H9 (cell line): Measurements from ENCODE around the gene KLK10. TPM values are rescaled to one million over a fixed set of nuclear protein-coding genes. Genes with fewer than 3 reads are reported as not detected.
A peak's percentile ranks its signal among the peaks of the same experiment; 100 is the strongest.

Experiments used
- DNase-seq: peaks from one replicate; pipeline ENCODE4 v3.0.0-alpha.2; 2017
- H2AFZ ChIP-seq: one replicate; pipeline ENCODE4 v1.6.1; 2013; ENCODE audit warnings: mild to moderate bottlenecking, low read length, control low read depth, moderate library complexity
- H2AK5ac ChIP-seq: 2 replicates; pipeline ENCODE4 v1.6.1; 2013; ENCODE audit warnings: low read length, control low read depth, mixed read lengths; ENCODE audit not compliant: insufficient read length
- H2BK120ac ChIP-seq: one replicate; pipeline ENCODE4 v1.6.1; 2013; ENCODE audit warnings: low read depth, mild to moderate bottlenecking, low read length, control low read depth, inconsistent platforms; ENCODE audit not compliant: poor library complexity, severe bottlenecking
- H2BK12ac ChIP-seq: 2 replicates; pipeline ENCODE4 v1.6.1; 2013; ENCODE audit warnings: low read length, control low read depth, mixed read lengths, low read depth; ENCODE audit not compliant: insufficient read length
- H2BK15ac ChIP-seq: 2 replicates; pipeline ENCODE4 v1.6.1; 2013; ENCODE audit warnings: low read depth, low read length, control low read depth
- H2BK20ac ChIP-seq: one replicate; pipeline ENCODE4 v1.6.1; 2013; ENCODE audit warnings: low read depth, mild to moderate bottlenecking, low read length, control low read depth, inconsistent platforms; ENCODE audit not compliant: poor library complexity, severe bottlenecking
- H2BK5ac ChIP-seq: 2 replicates; pipeline ENCODE4 v1.6.1; 2013; ENCODE audit warnings: low read length, control low read depth, mixed read lengths; ENCODE audit not compliant: insufficient read length
- H3K14ac ChIP-seq: 2 replicates; pipeline ENCODE4 v1.6.1; 2013; ENCODE audit warnings: low read length, control low read depth; ENCODE audit not compliant: insufficient read depth
- H3K18ac ChIP-seq: 2 replicates; pipeline ENCODE4 v1.6.1; 2013; ENCODE audit warnings: low read depth, mild to moderate bottlenecking, mixed read lengths, low read length, control low read depth; ENCODE audit not compliant: insufficient read length
- H3K23ac ChIP-seq: 2 replicates; pipeline ENCODE4 v1.6.1; 2013; ENCODE audit warnings: low read length, control low read depth, mixed read lengths, low read depth; ENCODE audit not compliant: insufficient read length
- H3K23me2 ChIP-seq: 2 replicates; pipeline ENCODE4 v1.6.1; 2013; ENCODE audit warnings: low read depth, mild to moderate bottlenecking, mixed read lengths, low read length, control low read depth; ENCODE audit not compliant: insufficient read length, poor library complexity, severe bottlenecking
- H3K27ac ChIP-seq: 2 replicates; pipeline ENCODE4 v1.5.1; 2013; ENCODE audit warnings: low read length, control low read depth, mixed read lengths, low read depth; ENCODE audit not compliant: insufficient read length
- H3K27me3 ChIP-seq: 2 replicates; pipeline ENCODE4 v1.6.1; 2013; ENCODE audit warnings: low read length, control low read depth, inconsistent platforms; ENCODE audit not compliant: insufficient read depth
- H3K4ac ChIP-seq: 2 replicates; pipeline ENCODE4 v1.6.1; 2013; ENCODE audit warnings: low read depth, mild to moderate bottlenecking, control low read depth, inconsistent platforms, low read length, moderate library complexity
- H3K4me1 ChIP-seq: 2 replicates; pipeline ENCODE4 v1.6.1; 2013; ENCODE audit warnings: low read length, control low read depth, inconsistent platforms; ENCODE audit not compliant: insufficient read depth
- H3K4me2 ChIP-seq: 2 replicates; pipeline ENCODE4 v1.6.1; 2013; ENCODE audit warnings: low read length, control low read depth, mixed read lengths; ENCODE audit not compliant: insufficient read length, insufficient read depth
- H3K56ac ChIP-seq: 2 replicates; pipeline ENCODE4 v1.6.1; 2013; ENCODE audit warnings: low read depth, mild to moderate bottlenecking, mixed read lengths, low read length, control low read depth; ENCODE audit not compliant: insufficient read length
- H3K79me1 ChIP-seq: 2 replicates; pipeline ENCODE4 v1.6.1; 2013; ENCODE audit warnings: low read depth, mild to moderate bottlenecking, moderate library complexity, low read length, control low read depth, inconsistent platforms; ENCODE audit not compliant: insufficient read depth, poor library complexity, severe bottlenecking
- H3K79me2 ChIP-seq: 2 replicates; pipeline ENCODE4 v1.6.1; 2013; ENCODE audit warnings: low read length, control low read depth, inconsistent platforms; ENCODE audit not compliant: insufficient read depth
- H3K9ac ChIP-seq: 2 replicates; pipeline ENCODE4 v1.6.1; 2013; ENCODE audit warnings: low read length, control low read depth, mixed read lengths; ENCODE audit not compliant: insufficient read length; ENCODE audit errors: extremely low read depth
- H3K9me3 ChIP-seq: one replicate; pipeline ENCODE4 v1.6.1; 2013; ENCODE audit warnings: low read depth, low read length, inconsistent platforms; ENCODE audit not compliant: control insufficient read depth
- H3T11ph ChIP-seq: one replicate; pipeline ENCODE4 v1.6.1; 2013; ENCODE audit warnings: mild to moderate bottlenecking, low read length, control low read depth, inconsistent platforms
- H4K20me1 ChIP-seq: one replicate; pipeline ENCODE4 v1.6.1; 2013; ENCODE audit not compliant: control insufficient read depth, insufficient read length, insufficient read depth
- H4K5ac ChIP-seq: 2 replicates; pipeline ENCODE4 v1.6.1; 2013; ENCODE audit warnings: low read depth, mild to moderate bottlenecking, mixed read lengths, low read length, control low read depth; ENCODE audit not compliant: insufficient read length
- H4K8ac ChIP-seq: replicated peaks from 2 replicates; pipeline ENCODE4 v1.6.1; 2013; ENCODE audit warnings: low read length, control low read depth, mixed read lengths, low read depth; ENCODE audit not compliant: insufficient read length
- H4K91ac ChIP-seq: 2 replicates; pipeline ENCODE4 v1.6.1; 2013; ENCODE audit warnings: low read depth, mild to moderate bottlenecking, moderate library complexity, mixed read lengths, low read length, control low read depth; ENCODE audit not compliant: insufficient read length
- H3K27ac Mint-ChIP-seq, 3 experiments: 2 replicates in 2 of 3; 3 replicates in 1 of 3; pipeline ENCODE4 v1.8.0; 2020 to 2021; ENCODE audit warnings: mixed read lengths in 3 of 3, mild to moderate bottlenecking in 1 of 3, moderate library complexity in 1 of 3
- H3K27me3 Mint-ChIP-seq: 2 replicates; pipeline ENCODE4 v1.8.0; 2021; ENCODE audit warnings: low read depth, mild to moderate bottlenecking, moderate library complexity, mixed read lengths
- H3K36me3 Mint-ChIP-seq, 3 experiments: 2 replicates in 2 of 3; 3 replicates in 1 of 3; pipeline ENCODE4 v1.8.0; 2020 to 2021; ENCODE audit warnings: low read depth in 3 of 3, mixed read lengths in 3 of 3; ENCODE audit not compliant: insufficient read depth in 1 of 3
- H3K4me1 Mint-ChIP-seq, 2 experiments: 2 replicates each; pipeline ENCODE4 v1.8.0; 2020; ENCODE audit warnings: mixed read lengths in 2 of 2
- H3K4me3 Mint-ChIP-seq, 2 experiments: 2 replicates in 1 of 2; 3 replicates in 1 of 2; pipeline ENCODE4 v1.8.0; 2020 to 2021; ENCODE audit warnings: mild to moderate bottlenecking in 2 of 2, mixed read lengths in 2 of 2, moderate library complexity in 1 of 2
- H3K9me3 Mint-ChIP-seq, 2 experiments: 2 replicates in 1 of 2; 3 replicates in 1 of 2; pipeline ENCODE4 v1.8.0; 2020; ENCODE audit warnings: mild to moderate bottlenecking in 2 of 2, mixed read lengths in 2 of 2, moderate library complexity in 1 of 2
- CTCF ChIP-seq: fragments of 200-600 bp; sonication (generic); conservative IDR thresholded peaks from 3 replicates; pipeline ENCODE4 v1.8.0; 2021; ENCODE audit warnings: antibody characterized with exemption, mild to moderate bottlenecking
- WGBS: extraction: QIAGEN DNeasy Blood & Tissue Kit; methylation state at CpG from one replicate; pipeline ENCODE4 v1.1.7; 2013; ENCODE audit warnings: missing lambda C conversion rate, low lambda C conversion rate, mixed read lengths; ENCODE audit not compliant: insufficient read length; ENCODE audit errors: extremely low coverage; 5-methylcytosine and 5-hydroxymethylcytosine counted together
- total RNA-seq: library from RNA; stranded (reverse); gene quantifications from 2 replicates; pipeline ENCODE4 v1.2.1, GENCODE V29; 2021

The KLK10 gene
- total RNA-seq, 1 experiment from 2014 or later: 1.3 TPM

- DNase-seq: no peak
- H3K36me3 Mint-ChIP-seq: no peaks in the 10 kb centered on the region
- Histone ChIP-seq H3K79me2 (no peaks in the 10 kb centered on the region), H3K56ac (no peak overlapping the region), H4K20me1 (no peaks in the 10 kb centered on the region), H4K5ac (no peak overlapping the region), H3K14ac (0 out of 2 replicates have a peak overlapping the region, but pooled peaks have one; percentile 8), H3K27me3 (no peaks in the 10 kb centered on the region), H2BK12ac (no peak overlapping the region), H3K4me1 (no peaks in the 10 kb centered on the region), H3T11ph (no peak overlapping the region), H2BK20ac (no peak overlapping the region), H2AK5ac (no peak overlapping the region), H3K23me2 (no peaks in the 10 kb centered on the region), H2AFZ (no peak overlapping the region), H3K9me3 (no peaks in the 10 kb centered on the region), H3K79me1 (no peaks in the 10 kb centered on the region), H3K4ac (no peak overlapping the region), H4K91ac (no peak overlapping the region), H4K8ac (no peak overlapping the region), H2BK120ac (no peak overlapping the region), H3K27ac (no peak overlapping the region), H3K9ac (no peak overlapping the region), H3K18ac (no peak overlapping the region), H2BK5ac (no peak overlapping the region), H2BK15ac (no peak overlapping the region), H3K4me2 (no peak overlapping the region), H3K23ac (no peak overlapping the region)
- H3K9me3 Mint-ChIP-seq: no peaks in the 10 kb centered on the region; a peak in 1 of 5 replicates
- no CpG with 5 or more reads among the region's 14 CpGs for WGBS
- peak overlapping the region in 1 of 3 experiments; percentile 58; a peak in 1 of 7 replicates for H3K27ac Mint-ChIP-seq
- peaks cover 24 to 45% of the 10 kb centered on the region in 2 experiments for H3K4me1 Mint-ChIP-seq
- H3K27me3 Mint-ChIP-seq: peaks cover 5% of the 10 kb centered on the region
- TF ChIP-seq CTCF: no peak
- peak overlapping the region in 1 of 2 experiments; percentile 3; a peak in 1 of 5 replicates for H3K4me3 Mint-ChIP-seq
These were observed 7.8 kb upstream of the KLK10 start for GRCh38 chr19:51027126-51027806.
